VCaP (cell line): ENCODE results near the gene EFTUD2.
"Not testable (repeated sequence)": the region's sequence is repeated elsewhere in the genome, so short reads cannot be mapped to it uniquely, and the experiment has no call there.

Experiments
- H3K27ac ChIP-seq: fragments of 450-650 bp; 2 replicates; pipeline ENCODE4 v1.5.1; 2017
- CTCF ChIP-seq: fragments of 450-650 bp; conservative IDR thresholded peaks from 2 replicates; pipeline ENCODE4 v1.5.1; 2017; ENCODE audit warnings: mild to moderate bottlenecking, moderate library complexity

Gene EFTUD2

GRCh38 chr17:44831371-44831770 is 67.9 kb downstream of the EFTUD2 start:
- no peak overlapping the region for H3K27ac ChIP-seq
- TF ChIP-seq CTCF, result no peak

- H3K27ac ChIP-seq, result no peak overlapping the region
- no peak for TF ChIP-seq CTCF
These were observed 68.6 kb downstream of the EFTUD2 start for GRCh38 chr17:44830359-44831288.

GRCh38 chr17:44829523-44830358 is 69.5 kb downstream of the EFTUD2 start, which contains the start of gene GJC1:
Gene GJC1 (minus strand): TSS chr17:44830287. CDS start chr17:44805817, 24,470 bp downstream.
- TF ChIP-seq CTCF, result no peak
- no peak within 1 kb of the TSS for H3K27ac ChIP-seq

GRCh38 chr17:44828919-44829522 is 70.2 kb downstream of the EFTUD2 start:
- no peak overlapping the region for H3K27ac ChIP-seq
- no peak for TF ChIP-seq CTCF

GRCh38 chr17:44827863-44828262 is 71.4 kb downstream of the EFTUD2 start:
- H3K27ac ChIP-seq, result no peak overlapping the region

GRCh38 chr17:44826123-44826790 is 73.0 kb downstream of the EFTUD2 start:
- TF ChIP-seq CTCF, result no peak
- no peak overlapping the region for H3K27ac ChIP-seq

More at GRCh38 chr17:44827863-44828262, 71.4 kb downstream of the EFTUD2 start:
- no peak for TF ChIP-seq CTCF

GRCh38 chr17:44825236-44825635 is 74.0 kb downstream of the EFTUD2 start:
- not testable (repeated sequence) for H3K27ac ChIP-seq
